ENCODE data around the gene CCDC178. TPM values are rescaled to one million over a fixed set of nuclear protein-coding genes. Genes with fewer than 3 reads are reported as not detected.

The CCDC178 gene
- total and polyA plus RNA-seq, 2 donors (not counting 3 experiments of a cell fraction or from before 2014, with no cell fraction given): 0.80 to 1.6 TPM

DNA sequence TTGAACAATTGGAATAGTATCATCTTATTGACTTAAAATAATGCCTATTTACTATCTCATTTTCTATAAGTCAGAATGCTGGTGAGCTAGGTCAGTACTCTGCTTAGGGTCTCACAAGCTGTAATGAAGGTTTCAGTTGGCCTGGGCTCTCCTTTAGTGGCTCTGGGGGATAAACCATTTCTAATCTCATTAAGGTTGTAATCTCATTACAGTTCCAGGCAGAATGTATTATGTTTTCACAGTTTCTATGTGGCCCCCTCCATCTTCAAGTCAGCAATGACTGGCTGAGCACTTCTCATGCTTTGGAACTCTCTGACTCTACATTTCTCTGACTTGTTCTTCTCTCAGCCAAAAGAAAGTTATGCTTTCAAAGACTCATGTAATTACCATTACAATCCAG is 163.1 kb downstream of the CCDC178 start:
- Histone ChIP-seq H3K9me1 (replicated peaks; ENCODE audit: control insufficient read depth, extremely low read depth, insufficient read depth, low read length) (no peaks in the 10 kb centered on the region), H3K27me3 (ENCODE audit: control insufficient read depth in 2 of 2, insufficient read depth in 2 of 2, low read length in 2 of 2) (no peaks in the 10 kb centered on the region), H3K27ac (ENCODE audit: insufficient read depth, low read depth, low read length) (no peak overlapping the region), H3K79me2 (ENCODE audit: control insufficient read depth, insufficient read depth, low read length) (no peaks in the 10 kb centered on the region), H3K36me3 (ENCODE audit: control insufficient read depth in 2 of 2, extremely low read depth in 1 of 2, insufficient read depth in 2 of 2, low read length in 2 of 2) (no peaks in the 10 kb centered on the region), H2AFZ (ENCODE audit: low read depth, low read length) (no peak overlapping the region), H4K20me1 (replicated peaks; ENCODE audit: control insufficient read depth, extremely low read depth, insufficient read depth, low read length) (no peaks in the 10 kb centered on the region), H3K9me3 (replicated peaks; ENCODE audit: control insufficient read depth, insufficient read depth, low read length) (no peaks in the 10 kb centered on the region), H3K4me2 (ENCODE audit: insufficient read depth, low read length) (no peak overlapping the region), H3K4me3 (replicated peaks in 1 of 3; ENCODE audit: insufficient read depth in 1 of 3, low read depth in 1 of 3, low read length in 3 of 3) (no peak overlapping the region), H3K4me1 (ENCODE audit: control insufficient read depth, extremely low read depth, insufficient read depth, low read length) (no peaks in the 10 kb centered on the region), H3K9ac (replicated peaks; ENCODE audit: extremely low read depth, insufficient read depth, low read length) (no peak overlapping the region)
- TF ChIP-seq EZH2 (IDR thresholded peaks at IDR 0.05; ENCODE audit: borderline replicate concordance, low read depth, low read length, severe bottlenecking) (no peak), GATA2 (IDR thresholded peaks at IDR 0.05; ENCODE audit: insufficient read depth, insufficient read length, low read depth, low read length) (no peak), POLR2AphosphoS5 (IDR thresholded peaks at IDR 0.05; ENCODE audit: insufficient read depth, low read depth, low read length) (no peak), JUN (IDR thresholded peaks at IDR 0.05; ENCODE audit: borderline replicate concordance, insufficient read depth, insufficient read length, low read depth) (no peak), FOS (IDR thresholded peaks at IDR 0.05; ENCODE audit: borderline replicate concordance, insufficient read depth, low read length) (no peak), MYC (IDR thresholded peaks at IDR 0.05; ENCODE audit: low read depth, low read length) (no peak), POLR2A (IDR thresholded peaks at IDR 0.05; ENCODE audit: low read depth, low read length) (no peak)
- TF ChIP-seq, protein P1, sequence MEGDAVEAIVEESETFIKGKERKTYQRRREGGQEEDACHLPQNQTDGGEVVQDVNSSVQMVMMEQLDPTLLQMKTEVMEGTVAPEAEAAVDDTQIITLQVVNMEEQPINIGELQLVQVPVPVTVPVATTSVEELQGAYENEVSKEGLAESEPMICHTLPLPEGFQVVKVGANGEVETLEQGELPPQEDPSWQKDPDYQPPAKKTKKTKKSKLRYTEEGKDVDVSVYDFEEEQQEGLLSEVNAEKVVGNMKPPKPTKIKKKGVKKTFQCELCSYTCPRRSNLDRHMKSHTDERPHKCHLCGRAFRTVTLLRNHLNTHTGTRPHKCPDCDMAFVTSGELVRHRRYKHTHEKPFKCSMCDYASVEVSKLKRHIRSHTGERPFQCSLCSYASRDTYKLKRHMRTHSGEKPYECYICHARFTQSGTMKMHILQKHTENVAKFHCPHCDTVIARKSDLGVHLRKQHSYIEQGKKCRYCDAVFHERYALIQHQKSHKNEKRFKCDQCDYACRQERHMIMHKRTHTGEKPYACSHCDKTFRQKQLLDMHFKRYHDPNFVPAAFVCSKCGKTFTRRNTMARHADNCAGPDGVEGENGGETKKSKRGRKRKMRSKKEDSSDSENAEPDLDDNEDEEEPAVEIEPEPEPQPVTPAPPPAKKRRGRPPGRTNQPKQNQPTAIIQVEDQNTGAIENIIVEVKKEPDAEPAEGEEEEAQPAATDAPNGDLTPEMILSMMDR (IDR thresholded peaks at IDR 0.05; ENCODE audit: extremely low read depth in 1 of 2, insufficient read depth in 1 of 2, low read depth in 1 of 2, low read length in 2 of 2): no peak
- TF ChIP-seq, protein P2, sequence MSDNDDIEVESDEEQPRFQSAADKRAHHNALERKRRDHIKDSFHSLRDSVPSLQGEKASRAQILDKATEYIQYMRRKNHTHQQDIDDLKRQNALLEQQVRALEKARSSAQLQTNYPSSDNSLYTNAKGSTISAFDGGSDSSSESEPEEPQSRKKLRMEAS (IDR thresholded peaks at IDR 0.05; ENCODE audit: insufficient read depth, insufficient read length): no peak
- DNase-seq (ENCODE audit: low read depth, low spot score) (no peak), FAIRE-seq (no peak)
- dilution Hi-C loops (cut with MboI; ENCODE audit: extremely low pct_ligation_motif_present, low sequenced_read_pairs) (no loop called here), intact Hi-C loops (cut with micrococcal nuclease) (no loop called here)
- POLR2A ChIA-PET: no interaction called here
- CTCF ChIA-PET: no interaction called here
- no TSS peak for BruUV-seq (replicated peaks)
